Muscle layer of duodenum (tissue), 2 donors: ENCODE results near the gene MRAS.
A peak's percentile ranks its signal among the peaks of the same experiment; 100 is the strongest.

Experiments used
- H3K27ac ChIP-seq: one replicate; pipeline ENCODE4 v1.7.0; 2013; ENCODE audit warnings: mild to moderate bottlenecking, low read length
- H3K27me3 ChIP-seq: one replicate; pipeline ENCODE4 v1.7.0; 2013; ENCODE audit warnings: low read depth, mild to moderate bottlenecking, control low read depth, low read length
- H3K36me3 ChIP-seq, 2 donors: one replicate each; pipeline ENCODE4 v1.7.0; 2013; ENCODE audit warnings: low read length in 2 of 2, control low read depth in 1 of 2, mild to moderate bottlenecking in 1 of 2; ENCODE audit not compliant: insufficient read depth in 2 of 2, control insufficient read depth in 1 of 2
- H3K4me1 ChIP-seq, 2 donors: one replicate each; pipeline ENCODE4 v1.7.0; 2013; ENCODE audit warnings: low read length in 2 of 2, mild to moderate bottlenecking in 2 of 2, control low read depth in 1 of 2, moderate library complexity in 1 of 2; ENCODE audit not compliant: insufficient read depth in 2 of 2, control insufficient read depth in 1 of 2
- H3K4me3 ChIP-seq, 2 donors: one replicate each; pipeline ENCODE4 v1.7.0; 2013; ENCODE audit warnings: low read length in 2 of 2, low read depth in 1 of 2, mild to moderate bottlenecking in 1 of 2
- H3K9me3 ChIP-seq, 2 donors: one replicate each; pipeline ENCODE4 v1.7.0; 2013; ENCODE audit warnings: low read length in 2 of 2, control low read depth in 1 of 2, mild to moderate bottlenecking in 1 of 2; ENCODE audit not compliant: control insufficient read depth in 1 of 2
- donor health status: healthy.

The MRAS gene

GRCh38 chr3:138432576-138433240 is 84.3 kb downstream of the MRAS start:
- Histone ChIP-seq H3K27me3 (peaks cover 15% of the 10 kb centered on the region), H3K36me3 (no peaks in the 10 kb centered on the region), H3K27ac (no peak overlapping the region), H3K4me1 (peaks cover 4 to 20% of the 10 kb centered on the region in 2 donors), H3K4me3 (no peak overlapping the region), H3K9me3 (no peaks in the 10 kb centered on the region)

- Histone ChIP-seq H3K4me1 (peaks cover 4 to 20% of the 10 kb centered on the region in 2 donors), H3K27ac (no peak overlapping the region), H3K9me3 (no peaks in the 10 kb centered on the region), H3K36me3 (no peaks in the 10 kb centered on the region), H3K27me3 (peaks cover 15% of the 10 kb centered on the region), H3K4me3 (peak overlapping the region; percentile 39 to 64)
Observed at GRCh38 chr3:138433892-138434275, 85.5 kb downstream of the MRAS start.

- peaks cover 4 to 20% of the 10 kb centered on the region in 2 donors for H3K4me1 ChIP-seq
- no peak within 1 kb of the TSS for H3K27ac ChIP-seq
- H3K4me3 ChIP-seq, result peak within 1 kb of the TSS; percentile 39 to 64
- H3K36me3 ChIP-seq, result no peaks in the 10 kb centered on the region
- H3K9me3 ChIP-seq, result no peaks in the 10 kb centered on the region
- H3K27me3 ChIP-seq, result peaks cover 15% of the 10 kb centered on the region
Observed at GRCh38 chr3:138434276-138434874, 86.0 kb downstream of the MRAS start, which contains the start of gene ESYT3. Gene ESYT3 (plus strand): TSS chr3:138434616. CDS start chr3:138434799, 183 bp downstream.

GRCh38 chr3:138434875-138435772 is 86.7 kb downstream of the MRAS start:
- H3K4me1 ChIP-seq, result peaks cover 4 to 20% of the 10 kb centered on the region in 2 donors
- no peaks in the 10 kb centered on the region for H3K36me3 ChIP-seq
- H3K9me3 ChIP-seq, result no peaks in the 10 kb centered on the region
- peak overlapping the region; percentile 39 to 64 for H3K4me3 ChIP-seq
- H3K27me3 ChIP-seq, result peaks cover 18% of the 10 kb centered on the region
- no peak overlapping the region for H3K27ac ChIP-seq

- no peaks in the 10 kb centered on the region for H3K36me3 ChIP-seq
- no peak overlapping the region for H3K27ac ChIP-seq
- peaks cover 4 to 24% of the 10 kb centered on the region in 2 donors for H3K4me1 ChIP-seq
- H3K4me3 ChIP-seq, result peak overlapping the region in 1 of 2 donors; percentile 64
- no peaks in the 10 kb centered on the region for H3K9me3 ChIP-seq
- peaks cover 18% of the 10 kb centered on the region for H3K27me3 ChIP-seq
Observed at GRCh38 chr3:138435840-138436239, 87.5 kb downstream of the MRAS start.

GRCh38 chr3:138437281-138437680 is 88.9 kb downstream of the MRAS start:
- H3K27me3 ChIP-seq, result peaks cover 18% of the 10 kb centered on the region
- no peak overlapping the region for H3K4me3 ChIP-seq
- no peak overlapping the region for H3K27ac ChIP-seq
- peaks cover 4 to 29% of the 10 kb centered on the region in 2 donors for H3K4me1 ChIP-seq
- H3K9me3 ChIP-seq, result no peaks in the 10 kb centered on the region
- no peaks in the 10 kb centered on the region for H3K36me3 ChIP-seq

- Histone ChIP-seq H3K36me3 (no peaks in the 10 kb centered on the region), H3K27ac (no peak overlapping the region), H3K4me3 (no peak overlapping the region), H3K27me3 (peaks cover 18% of the 10 kb centered on the region), H3K4me1 (peaks cover 2 to 26% of the 10 kb centered on the region in 2 donors), H3K9me3 (no peaks in the 10 kb centered on the region)
Observed at GRCh38 chr3:138438896-138439295, 90.5 kb downstream of the MRAS start.

GRCh38 chr3:138439646-138440045 is 91.3 kb downstream of the MRAS start:
- peaks cover 18% of the 10 kb centered on the region for H3K27me3 ChIP-seq
- H3K4me1 ChIP-seq, result peaks cover 0 to 18% of the 10 kb centered on the region in 2 donors
- H3K27ac ChIP-seq, result no peak overlapping the region
- H3K9me3 ChIP-seq, result no peaks in the 10 kb centered on the region
- H3K36me3 ChIP-seq, result no peaks in the 10 kb centered on the region
- no peak overlapping the region for H3K4me3 ChIP-seq

- peaks cover 0 to 13% of the 10 kb centered on the region in 2 donors for H3K4me1 ChIP-seq
- H3K9me3 ChIP-seq, result no peaks in the 10 kb centered on the region
- H3K27ac ChIP-seq, result no peak overlapping the region
- H3K27me3 ChIP-seq, result peaks cover 18% of the 10 kb centered on the region
- no peak overlapping the region for H3K4me3 ChIP-seq
- no peaks in the 10 kb centered on the region for H3K36me3 ChIP-seq
Observed at GRCh38 chr3:138440121-138440521, 91.7 kb downstream of the MRAS start.

- Histone ChIP-seq H3K27me3 (peaks cover 13% of the 10 kb centered on the region), H3K4me3 (no peak overlapping the region), H3K4me1 (peaks cover 0 to 9% of the 10 kb centered on the region in 2 donors), H3K27ac (no peak overlapping the region), H3K9me3 (no peaks in the 10 kb centered on the region), H3K36me3 (no peaks in the 10 kb centered on the region)
Observed at GRCh38 chr3:138440596-138440995, 92.2 kb downstream of the MRAS start.

GRCh38 chr3:138441256-138441655 is 92.9 kb downstream of the MRAS start:
- H3K36me3 ChIP-seq, result no peaks in the 10 kb centered on the region
- peaks cover 0 to 9% of the 10 kb centered on the region in 2 donors for H3K4me1 ChIP-seq
- H3K27me3 ChIP-seq, result peaks cover 6% of the 10 kb centered on the region
- no peaks in the 10 kb centered on the region for H3K9me3 ChIP-seq
- no peak overlapping the region for H3K4me3 ChIP-seq
- H3K27ac ChIP-seq, result no peak overlapping the region
